ENCODE measurements around the gene ATG4B.
"Not testable (repeated sequence)": the region's sequence is repeated elsewhere in the genome, so short reads cannot be mapped to it uniquely, and the experiment has no call there.

ATG4B gene

GRCh38 chr2:241637018-241637794, at the start of gene ATG4B, which contains the start of gene THAP4:
TSS of gene ATG4B (plus strand) at chr2:241637693. CDS start at chr2:241637715, 22 bp downstream.
TSS of gene THAP4 (minus strand) at chr2:241637158. CDS start at chr2:241637017, 141 bp downstream.
- peak; percentile 75 for DNase-seq

- DNase-seq, result not testable (repeated sequence)
These were observed 47.6 kb upstream of the ATG4B start for GRCh38 chr2:241589863-241590262.

GRCh38 chr2:241590496-241591455, 46.7 kb upstream of the ATG4B start:
- DNase-seq, result not testable (repeated sequence)

- DNase-seq, result no peak
These were observed 45.2 kb upstream of the ATG4B start for GRCh38 chr2:241592126-241592845.

- no peak for DNase-seq
These were observed 44.2 kb upstream of the ATG4B start for GRCh38 chr2:241593271-241593670.

GRCh38 chr2:241595600-241596140, 41.8 kb upstream of the ATG4B start:
- no peak for DNase-seq

- DNase-seq, result no peak
These were observed 39.9 kb upstream of the ATG4B start for GRCh38 chr2:241597561-241597960.

GRCh38 chr2:241598061-241598460, 39.4 kb upstream of the ATG4B start:
- no peak for DNase-seq

GRCh38 chr2:241598487-241598886, 39.0 kb upstream of the ATG4B start:
- no peak for DNase-seq

- DNase-seq, result no peak
These were observed 37.9 kb upstream of the ATG4B start for GRCh38 chr2:241599615-241600014.

GRCh38 chr2:241601841-241602240, 35.7 kb upstream of the ATG4B start:
- no peak for DNase-seq

- DNase-seq, result no peak
These were observed 34.8 kb upstream of the ATG4B start for GRCh38 chr2:241602720-241603119.

GRCh38 chr2:241603686-241604085, 33.8 kb upstream of the ATG4B start:
- no peak for DNase-seq

GRCh38 chr2:241606186-241606585, 31.3 kb upstream of the ATG4B start:
- DNase-seq, result no peak

GRCh38 chr2:241607162-241607885, 30.2 kb upstream of the ATG4B start:
- DNase-seq, result no peak

GRCh38 chr2:241608881-241609280, 28.6 kb upstream of the ATG4B start:
- no peak for DNase-seq

GRCh38 chr2:241609859-241610793, 27.4 kb upstream of the ATG4B start:
- no peak for DNase-seq

GRCh38 chr2:241611062-241611461, 26.4 kb upstream of the ATG4B start:
- no peak for DNase-seq

- no peak for DNase-seq
These were observed 25.1 kb upstream of the ATG4B start for GRCh38 chr2:241612156-241613016.
